H54 (cell line): ENCODE data around the gene CCNB1IP1.
"Not testable (repeated sequence)": the region's sequence is repeated elsewhere in the genome, so short reads cannot be mapped to it uniquely, and the experiment has no call there.

ENCODE experiments used
- DNase-seq: peaks from one replicate; pipeline ENCODE4 v3.0.0; 2011; ENCODE audit warnings: low spot score, mixed read lengths; ENCODE audit not compliant: insufficient read length
- FAIRE-seq: peaks from 3 replicates; lab custom pipeline; 2011; peaks lifted over from hg19 to GRCh38; lab: Jason Lieb, UNC
- POLR2A ChIP-seq: IDR thresholded peaks from 2 replicates; pipeline ENCODE4 v1.6.1; 2011; ENCODE audit warnings: low read depth, mild to moderate bottlenecking, low read length

The CCNB1IP1 gene

GRCh38 chr14:20305265-20306078 is 27.6 kb downstream of the CCNB1IP1 start, which contains the start of gene TTC5:
Gene TTC5 (minus strand): TSS chr14:20305951. CDS start chr14:20305937, 14 bp downstream.
- TF ChIP-seq POLR2A = no peak
- FAIRE-seq (peak; percentile 33), DNase-seq (peak; percentile 4)

- no peak for TF ChIP-seq POLR2A
- DNase-seq = no peak
- no peak for FAIRE-seq
Measured at GRCh38 chr14:20302042-20302755, 30.9 kb downstream of the CCNB1IP1 start.

GRCh38 chr14:20295067-20295466 is 38.0 kb downstream of the CCNB1IP1 start:
- DNase-seq (no peak), FAIRE-seq (no peak)
- no peak for TF ChIP-seq POLR2A

- DNase-seq (no peak), FAIRE-seq (no peak)
- no peak for TF ChIP-seq POLR2A
Measured at GRCh38 chr14:20294636-20295035, 38.4 kb downstream of the CCNB1IP1 start.

- DNase-seq, FAIRE-seq: not testable (repeated sequence)
Measured at GRCh38 chr14:20281998-20282397, 51.1 kb downstream of the CCNB1IP1 start.

- FAIRE-seq, DNase-seq: not testable (repeated sequence)
Measured at GRCh38 chr14:20280265-20280664, 52.8 kb downstream of the CCNB1IP1 start.

- TF ChIP-seq POLR2A = no peak
- FAIRE-seq (no peak), DNase-seq (no peak)
Measured at GRCh38 chr14:20278414-20278813, 54.7 kb downstream of the CCNB1IP1 start.

- TF ChIP-seq POLR2A = no peak
- DNase-seq = no peak
- no peak for FAIRE-seq
Measured at GRCh38 chr14:20277409-20277808, 55.7 kb downstream of the CCNB1IP1 start.

GRCh38 chr14:20274062-20274461 is 59.0 kb downstream of the CCNB1IP1 start:
- no peak for TF ChIP-seq POLR2A
- FAIRE-seq (no peak), DNase-seq (no peak)

GRCh38 chr14:20264361-20264760 is 68.7 kb downstream of the CCNB1IP1 start:
- DNase-seq, FAIRE-seq: not testable (repeated sequence)

- FAIRE-seq (no peak), DNase-seq (no peak)
- TF ChIP-seq POLR2A = no peak
Measured at GRCh38 chr14:20262642-20263128, 70.4 kb downstream of the CCNB1IP1 start.
